GM21423 (cell line): ENCODE measurements around the gene RPL14.
"Not testable (repeated sequence)": the region's sequence is repeated elsewhere in the genome, so short reads cannot be mapped to it uniquely, and the experiment has no call there.

Source experiments
- ATAC-seq: cut with Tn5 transposase; IDR thresholded peaks from one replicate; pipeline ENCODE4 v1.9.1; 2021; ENCODE audit warnings: mild to moderate bottlenecking, moderate library complexity; ENCODE audit not compliant: unreplicated experiment

Gene RPL14

DNA sequence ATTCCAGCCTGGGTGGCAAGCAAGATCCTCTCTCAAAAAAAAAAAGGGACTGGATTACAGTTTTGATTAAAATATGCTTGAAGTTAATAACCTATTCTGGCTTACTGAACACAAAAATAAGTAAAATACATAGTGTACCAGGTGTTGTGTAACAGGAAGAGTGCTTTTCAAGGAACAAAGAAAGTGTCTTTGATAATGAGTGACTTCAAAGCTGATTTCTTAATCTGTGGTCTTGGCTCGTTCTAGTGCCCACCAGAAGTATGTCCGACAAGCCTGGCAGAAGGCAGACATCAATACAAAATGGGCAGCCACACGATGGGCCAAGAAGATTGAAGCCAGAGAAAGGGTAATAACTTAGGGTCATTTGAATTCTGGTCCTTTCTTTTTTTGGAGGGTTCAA is 4.0 kb downstream of the RPL14 start:
- no peak for ATAC-seq

DNA sequence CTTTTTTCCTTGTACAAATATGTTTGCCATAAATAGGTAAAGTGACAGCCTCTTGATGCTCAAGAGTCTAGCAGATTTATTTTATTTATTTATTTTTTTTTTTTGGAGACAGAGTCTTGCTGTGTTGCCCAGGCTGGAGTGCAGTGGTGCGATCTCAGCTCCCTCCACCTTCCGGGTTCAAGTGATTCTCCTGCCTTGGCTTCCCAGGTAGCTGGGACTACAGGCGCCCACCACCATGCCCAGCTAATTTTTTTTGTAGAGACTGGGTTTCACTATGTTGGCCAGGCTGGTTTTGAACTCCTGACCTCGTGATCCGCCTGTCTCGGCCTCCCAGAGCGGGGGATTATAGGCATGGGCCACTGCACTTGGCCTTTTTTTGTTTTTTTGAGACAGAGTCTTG is 5.7 kb downstream of the RPL14 start:
- ATAC-seq: not testable (repeated sequence)

DNA sequence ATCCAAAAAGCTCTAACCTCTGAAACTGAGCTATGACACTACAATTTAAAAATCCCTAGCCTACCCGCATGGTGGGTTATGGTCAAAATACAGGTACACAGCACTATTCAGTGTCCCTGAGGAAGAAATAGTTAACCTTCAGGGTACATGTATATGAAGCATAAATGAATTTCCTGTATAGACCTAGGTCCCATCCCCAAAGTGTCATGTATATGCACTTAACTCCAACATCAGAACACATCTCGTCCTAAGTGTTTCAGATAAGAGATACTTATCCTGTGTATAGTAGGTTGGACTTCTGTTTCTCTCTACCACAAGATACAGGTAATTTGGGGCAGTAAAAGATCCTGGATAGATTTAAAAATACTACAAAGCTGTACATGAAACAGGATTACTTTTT is 6.4 kb downstream of the RPL14 start:
- ATAC-seq: no peak

DNA sequence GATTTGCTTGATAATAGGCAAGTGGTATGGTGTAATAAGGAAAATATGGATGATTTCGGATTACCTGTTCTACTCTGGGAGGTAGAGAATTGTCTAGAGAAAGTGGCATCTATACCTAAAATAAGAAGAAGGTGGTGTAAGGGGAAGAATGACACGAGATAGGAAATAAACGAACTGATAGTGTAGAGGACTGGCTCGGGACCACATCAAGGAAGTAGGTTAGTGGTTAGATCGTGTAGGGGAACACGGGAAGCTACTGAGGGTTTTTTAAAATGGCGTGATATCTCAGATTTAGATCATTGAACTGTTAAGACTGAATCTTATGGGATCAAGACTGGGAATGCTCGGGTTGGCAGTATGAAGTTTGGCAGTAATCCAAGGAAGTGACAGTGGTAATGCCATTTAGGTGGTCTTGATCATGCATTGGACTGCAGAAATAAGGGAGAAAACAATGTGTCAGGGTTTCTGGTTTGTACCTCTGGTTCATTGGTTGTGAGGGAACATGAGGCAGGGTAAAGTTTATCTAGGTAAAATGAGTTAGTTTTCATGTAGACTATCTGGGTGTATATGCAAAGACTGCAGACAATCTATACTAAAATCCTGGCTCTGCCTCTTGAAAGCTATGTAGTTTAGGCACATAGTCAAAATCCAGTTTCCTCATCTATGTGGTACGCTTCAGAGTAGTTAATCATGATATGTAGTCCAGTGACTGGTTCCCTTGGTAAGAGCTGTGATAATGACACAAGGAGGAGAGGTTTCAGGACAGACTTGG is 7.4 kb downstream of the RPL14 start:
- ATAC-seq: no peak

DNA sequence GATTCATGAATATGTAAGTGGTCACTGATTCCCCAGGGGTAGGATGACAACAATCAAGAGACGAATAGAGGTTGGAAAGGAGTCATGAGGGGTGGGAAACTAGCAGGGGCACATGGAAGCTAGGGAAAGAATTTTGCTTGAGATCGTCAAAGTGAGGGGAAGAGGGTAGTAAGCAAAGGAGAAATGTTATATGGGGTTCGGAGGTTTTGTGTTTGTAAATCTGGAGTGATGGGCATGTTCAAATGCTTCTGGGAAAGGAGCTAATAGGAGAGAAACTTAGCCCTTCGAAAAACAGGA is 7.9 kb downstream of the RPL14 start:
- ATAC-seq: no peak

DNA sequence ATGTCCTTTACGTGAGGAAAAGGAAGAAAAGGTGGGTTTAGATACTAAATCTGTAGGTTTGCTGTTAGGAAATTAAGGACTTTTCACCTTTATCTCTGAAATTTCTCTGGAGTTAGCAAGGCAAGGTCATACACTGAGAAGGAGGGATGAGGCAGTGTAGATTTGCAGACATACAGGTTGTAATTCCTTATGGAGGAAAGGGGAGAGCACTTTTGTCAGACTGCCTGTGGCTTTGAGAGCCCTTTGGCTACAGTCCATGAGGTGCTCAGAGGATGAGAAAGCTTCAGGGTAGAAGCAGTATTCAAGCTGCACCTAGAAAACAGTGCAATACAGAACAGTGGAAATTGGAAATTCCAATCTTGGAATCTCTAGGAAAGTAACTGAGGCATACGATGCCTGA is 8.3 kb downstream of the RPL14 start:
- no peak for ATAC-seq

DNA sequence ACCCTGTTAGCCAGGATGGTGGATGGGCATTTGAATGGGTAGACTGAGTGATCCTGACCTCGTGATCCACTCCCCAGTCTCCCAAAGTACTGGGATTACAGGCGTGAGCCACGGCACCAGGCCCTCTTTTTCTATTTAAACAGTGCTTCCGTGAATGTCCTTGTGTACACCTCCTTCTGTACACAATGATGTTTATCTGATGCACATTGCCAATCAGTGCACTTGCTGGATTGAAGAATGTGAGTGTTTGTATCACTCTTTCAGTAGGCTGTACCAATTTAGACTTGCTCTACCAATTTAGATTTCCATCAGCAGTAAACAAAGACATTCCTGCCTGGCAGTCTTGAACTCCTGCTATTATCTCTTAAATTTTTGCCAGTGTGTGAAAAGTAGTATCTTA is 10.9 kb downstream of the RPL14 start:
- ATAC-seq: no peak

DNA sequence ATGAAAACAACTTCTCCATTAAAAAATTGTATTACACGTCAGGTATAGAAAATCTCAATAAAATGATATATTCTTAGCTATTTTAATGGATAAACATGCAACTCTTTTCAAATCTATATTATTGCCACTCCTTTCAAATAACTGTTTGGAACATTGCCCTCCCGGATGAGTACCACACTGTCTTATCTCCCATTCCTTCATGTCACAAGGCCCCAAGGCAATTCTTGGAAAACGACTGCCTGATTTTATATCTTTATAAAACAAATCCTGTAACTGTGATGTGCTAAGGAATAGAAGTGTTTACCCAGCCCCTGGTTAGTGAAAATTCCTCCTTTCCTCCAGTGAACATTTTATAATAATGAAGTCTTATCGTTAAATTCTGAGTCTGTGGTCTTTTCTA is 13.6 kb downstream of the RPL14 start:
- ATAC-seq: no peak

DNA sequence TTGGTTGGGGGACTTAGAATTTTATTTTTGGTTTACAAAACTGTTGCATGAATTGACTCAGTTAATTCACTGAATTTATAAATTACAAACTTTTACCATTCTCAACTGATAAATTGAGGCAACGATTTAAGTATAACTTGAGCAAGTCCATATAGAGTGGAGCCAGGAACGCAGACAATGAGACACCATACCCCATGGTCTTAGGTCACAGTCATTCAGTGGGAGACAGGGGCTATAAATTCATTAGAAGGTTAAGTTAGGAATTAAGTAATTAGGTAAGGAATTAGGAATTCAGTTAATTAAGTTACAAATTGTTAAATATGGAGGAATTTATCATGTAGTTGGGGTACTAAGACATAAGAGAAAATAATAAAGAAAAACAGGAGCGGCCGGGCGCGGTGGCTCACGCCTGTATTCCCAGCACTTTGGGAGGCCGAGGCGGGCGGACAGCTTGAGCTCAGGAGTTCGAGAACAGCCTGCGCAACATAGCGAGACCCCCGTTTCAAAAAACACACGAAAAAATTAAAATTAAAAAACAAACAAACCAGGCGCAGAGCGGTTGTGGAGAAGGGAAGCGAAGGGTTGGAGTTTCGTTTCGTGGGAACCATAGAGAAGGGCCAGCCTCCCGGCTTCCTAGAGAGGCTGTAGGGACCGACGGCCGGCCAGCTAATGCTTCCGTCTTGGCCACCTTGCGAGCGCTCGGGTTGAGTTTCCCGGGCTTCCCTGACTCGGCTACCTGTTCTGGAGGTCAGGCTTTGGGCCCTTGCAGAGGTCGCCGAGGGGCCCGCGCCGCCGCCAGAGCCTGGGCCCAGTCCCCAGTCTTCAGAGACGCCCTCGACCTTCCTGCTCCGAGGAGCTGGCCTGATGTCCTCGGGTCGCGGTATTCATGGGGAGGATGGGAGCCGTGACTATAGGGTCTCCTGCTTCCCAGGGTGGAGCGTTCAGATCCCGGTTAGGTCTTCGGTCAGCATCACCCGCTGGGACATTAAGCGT is 19.6 kb downstream of the RPL14 start, which contains the start of gene ZNF619:
Gene ZNF619 (plus strand): TSS at position 645 of the 993 bp plus-strand sequence. CDS start 858 bp downstream, outside the sequence.
- peak; percentile 86 for ATAC-seq

DNA sequence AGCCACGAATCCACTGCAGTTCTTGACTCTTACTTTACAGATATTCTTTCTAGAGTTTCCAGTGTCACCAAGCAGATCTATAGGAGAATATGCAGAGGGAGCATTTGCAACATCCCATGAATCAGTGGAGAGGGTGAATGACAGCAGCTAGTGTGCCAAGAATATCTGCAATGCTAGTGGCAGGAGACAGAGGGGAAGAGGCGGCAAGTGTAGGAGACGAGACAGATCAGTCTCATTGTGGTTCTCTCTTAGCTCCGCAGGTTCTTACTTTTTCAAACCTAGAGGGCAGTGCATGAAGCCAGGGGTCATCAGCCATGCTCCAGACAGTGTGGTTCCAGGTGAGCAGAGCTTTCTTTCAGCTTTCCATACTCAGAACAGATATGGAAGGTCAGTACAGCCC is 20.5 kb downstream of the RPL14 start:
- ATAC-seq: no peak

DNA sequence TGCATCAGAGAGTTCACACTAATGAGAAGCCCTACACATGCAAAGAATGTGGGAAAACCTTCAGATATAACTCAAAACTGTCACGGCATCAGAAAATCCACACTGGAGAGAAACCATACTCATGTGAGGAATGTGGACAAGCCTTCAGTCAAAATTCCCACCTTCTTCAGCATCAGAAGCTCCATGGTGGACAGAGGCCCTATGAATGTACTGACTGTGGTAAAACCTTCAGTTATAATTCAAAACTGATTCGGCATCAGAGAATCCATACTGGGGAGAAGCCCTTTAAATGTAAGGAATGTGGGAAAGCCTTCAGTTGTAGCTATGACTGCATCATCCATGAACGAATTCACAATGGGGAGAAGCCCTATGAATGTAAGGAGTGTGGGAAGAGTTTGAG is 30.0 kb downstream of the RPL14 start:
- no peak for ATAC-seq

DNA sequence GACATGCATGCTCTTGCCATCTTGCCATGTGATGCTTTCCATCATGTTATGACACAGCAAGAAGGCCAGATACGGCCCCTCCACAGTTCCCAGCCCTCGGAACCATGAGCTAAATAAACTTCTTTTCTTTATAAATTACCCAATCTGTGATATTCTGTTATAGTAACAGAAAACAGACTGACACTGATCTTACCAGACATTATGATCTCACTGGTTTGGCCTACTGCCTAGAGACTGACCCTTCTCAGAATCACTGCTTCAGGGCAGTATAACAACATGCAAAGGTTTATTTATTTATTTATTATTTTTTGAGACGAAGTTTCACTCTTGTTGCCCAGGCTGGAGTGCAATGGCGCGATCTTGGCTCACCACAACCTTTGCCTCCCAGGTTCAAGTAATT is 33.8 kb downstream of the RPL14 start:
- ATAC-seq: no peak

DNA sequence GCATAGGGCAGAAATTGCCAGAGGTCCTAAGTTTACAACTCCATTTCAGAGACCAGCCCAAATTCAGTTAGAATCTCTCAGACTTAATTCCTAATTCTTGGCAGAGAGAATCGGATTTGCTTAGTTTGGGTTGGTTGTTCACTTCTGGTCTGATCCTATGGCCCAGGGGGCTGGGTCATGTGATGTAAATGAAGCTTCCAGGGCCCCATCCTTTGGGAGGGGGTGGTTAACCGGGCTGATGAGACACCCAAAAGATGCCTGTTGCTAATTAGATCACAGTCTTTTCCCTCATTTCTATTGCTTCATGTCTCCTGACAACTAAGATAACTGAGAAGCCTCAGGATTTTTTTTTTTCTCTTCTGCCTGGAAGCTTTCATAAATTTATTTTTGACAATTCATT is 37.6 kb downstream of the RPL14 start:
- no peak for ATAC-seq

DNA sequence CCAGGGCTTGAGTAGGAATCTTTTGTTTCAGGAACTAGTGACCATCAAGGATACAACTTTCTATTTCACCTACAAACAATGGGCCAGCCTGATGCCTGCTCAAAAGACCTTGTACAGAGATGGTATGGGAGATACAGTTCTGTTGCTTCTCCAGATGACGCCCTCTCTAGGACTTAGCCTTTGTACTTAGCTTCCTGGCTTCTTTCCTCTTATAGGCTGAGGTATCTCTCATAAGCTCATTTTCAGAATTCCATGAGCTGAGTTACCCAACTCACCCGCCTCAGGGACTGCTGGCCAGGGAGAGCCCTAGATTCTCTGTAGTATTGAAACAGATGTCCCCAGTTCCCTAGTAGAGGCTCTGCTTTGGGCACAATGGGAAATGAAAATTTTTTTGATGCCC is 40.1 kb downstream of the RPL14 start:
- no peak for ATAC-seq

DNA sequence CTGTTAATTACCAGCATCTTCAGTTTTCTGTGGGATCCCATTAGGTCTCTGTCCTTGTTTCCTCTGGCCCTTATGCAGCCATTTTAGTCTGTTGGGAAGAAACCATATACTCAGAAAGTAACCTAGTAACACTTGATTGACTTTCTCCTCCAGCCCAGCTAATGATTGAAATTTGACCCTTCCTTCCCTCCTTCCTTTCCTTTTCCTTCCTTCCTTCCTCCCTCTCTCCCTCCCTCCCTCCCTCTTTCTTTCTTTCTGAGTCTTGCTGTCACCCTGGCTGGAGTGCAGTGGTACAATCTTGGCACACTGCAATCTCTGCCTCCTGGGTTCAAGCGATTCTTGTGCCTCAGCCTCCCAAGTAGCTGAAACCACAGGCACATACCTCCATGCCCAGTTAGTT is 42.8 kb downstream of the RPL14 start:
- no peak for ATAC-seq

DNA sequence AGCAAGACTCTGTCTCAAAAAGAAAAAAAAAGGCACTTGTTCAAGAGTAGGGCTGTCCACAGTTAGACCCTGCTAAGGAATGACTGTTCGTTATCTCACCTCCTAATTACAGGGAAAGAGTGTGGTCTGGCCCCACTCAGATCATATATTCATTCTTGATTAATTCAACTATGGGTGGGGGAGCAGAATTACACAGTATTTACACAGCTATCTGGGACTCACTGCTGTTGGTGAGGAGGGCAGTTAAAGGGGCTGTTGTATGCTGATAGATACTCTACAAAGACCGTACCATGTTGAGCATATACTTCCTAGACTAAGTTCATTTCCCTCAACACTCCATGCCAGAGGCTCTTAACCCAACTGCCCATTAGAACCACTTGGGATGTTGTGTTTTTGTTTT is 44.9 kb downstream of the RPL14 start:
- ATAC-seq: no peak

DNA sequence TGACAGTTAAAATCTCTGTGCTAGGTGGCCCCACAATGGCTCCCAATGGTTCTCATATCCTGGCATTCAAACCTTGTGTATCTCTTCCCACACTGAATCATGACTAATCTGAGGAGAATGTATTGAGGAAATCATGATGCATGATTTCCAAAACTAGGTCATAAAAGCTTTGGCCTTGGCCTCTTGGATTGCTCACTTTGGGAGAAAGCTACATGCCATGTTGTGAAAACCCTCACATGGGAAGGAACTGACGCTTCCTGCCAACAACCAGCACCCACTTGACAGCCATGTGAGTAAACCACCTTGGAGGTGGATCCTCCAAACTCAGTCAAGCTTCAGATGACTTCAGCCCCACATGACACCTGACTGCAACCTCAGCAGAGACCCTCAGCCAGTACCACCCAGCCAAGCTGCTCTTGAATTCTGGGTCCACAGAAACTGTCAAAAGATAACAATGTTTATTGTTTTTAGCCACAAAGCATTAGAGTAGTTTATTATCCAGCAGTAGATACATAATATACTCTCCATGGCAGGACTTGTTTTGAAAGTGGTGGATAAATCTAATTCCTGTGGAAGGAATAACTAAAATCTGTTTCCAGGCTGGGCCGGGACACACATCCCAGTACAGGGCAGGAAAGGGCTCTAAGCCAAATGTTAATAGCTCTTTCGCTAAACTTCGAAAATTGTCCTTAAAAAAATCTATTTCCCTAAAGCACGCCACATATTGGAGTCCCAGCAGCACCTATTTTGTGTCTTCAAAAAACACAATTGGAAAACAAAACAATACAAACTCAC is 47.7 kb downstream of the RPL14 start:
- no peak for ATAC-seq

DNA sequence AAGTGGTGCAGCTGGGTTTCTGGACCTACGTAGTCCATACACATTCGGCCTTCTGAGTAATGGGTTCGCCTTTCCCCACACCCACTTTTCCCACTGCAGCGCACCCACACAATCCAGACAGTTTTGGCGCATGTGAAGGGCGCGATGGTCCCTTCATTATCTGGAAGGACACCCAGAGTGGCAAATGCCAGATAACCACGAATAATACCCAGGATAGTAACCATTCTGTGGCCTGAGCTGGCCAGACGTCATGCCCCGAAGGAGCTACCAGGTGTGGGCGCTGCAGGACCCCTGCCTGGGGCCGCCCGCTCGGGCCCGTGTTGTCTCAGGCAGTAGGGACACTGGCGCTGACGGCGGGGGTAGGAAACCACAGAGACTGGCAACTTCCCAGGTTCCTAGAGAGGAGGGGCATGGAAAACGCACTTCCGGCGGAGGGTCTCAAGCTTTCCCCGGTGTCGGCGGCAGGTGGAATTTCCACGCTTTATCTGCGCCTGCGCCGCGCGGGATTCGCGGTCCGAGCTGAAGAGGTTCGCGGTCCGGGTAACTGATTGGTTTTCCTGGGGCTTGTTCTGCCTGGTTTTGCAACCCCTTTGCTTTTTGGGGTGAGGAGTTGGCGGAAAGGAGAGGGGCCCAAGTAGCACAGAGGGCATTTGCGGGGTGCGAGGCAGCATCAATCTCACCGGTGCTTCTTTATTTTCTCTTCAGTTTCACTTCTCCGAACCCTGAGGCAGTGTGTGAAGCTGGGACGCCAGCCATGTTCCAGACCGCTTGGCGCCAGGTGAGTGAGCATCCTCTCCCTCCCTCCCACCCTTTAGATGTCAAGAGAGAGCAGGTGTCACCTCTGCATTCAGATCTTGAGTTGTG is 48.7 kb downstream of the RPL14 start, which contains the start of gene ZNF620:
Gene ZNF620 (plus strand): TSS at position 441 of the 864 bp plus-strand sequence. CDS start 314 bp downstream, at position 755.
- peak; percentile 81 for ATAC-seq

DNA sequence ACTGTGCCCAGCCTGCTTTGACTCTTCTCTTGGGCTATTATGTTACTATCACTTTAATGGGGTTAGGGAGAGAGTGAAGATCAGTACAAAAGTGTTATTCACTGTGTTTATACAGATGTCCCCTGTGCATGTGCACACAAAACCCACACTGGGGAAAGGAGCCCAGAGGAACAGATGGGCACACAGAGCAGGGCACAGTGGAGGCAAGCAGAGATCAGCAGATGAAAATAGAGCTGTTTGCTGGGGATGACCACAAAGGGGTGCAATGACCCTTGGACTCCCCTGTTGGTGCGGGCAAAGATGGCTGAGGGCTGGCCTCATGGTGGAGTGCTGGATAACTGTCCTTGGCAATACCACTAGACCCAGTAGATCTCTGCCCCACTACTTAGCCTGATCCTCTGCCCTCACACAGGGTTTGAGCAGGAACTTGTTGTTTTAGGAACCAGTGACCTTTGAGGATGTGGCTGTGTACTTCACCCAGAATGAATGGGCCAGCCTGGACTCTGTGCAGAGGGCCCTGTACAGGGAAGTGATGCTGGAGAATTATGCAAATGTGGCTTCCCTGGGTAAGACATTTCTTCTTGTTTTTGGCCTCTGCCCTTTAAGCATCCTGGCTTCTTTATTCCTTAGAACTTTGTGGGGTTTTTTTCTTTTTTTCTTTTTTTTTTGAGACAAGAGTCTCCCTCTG is 54.0 kb downstream of the RPL14 start:
- no peak for ATAC-seq

DNA sequence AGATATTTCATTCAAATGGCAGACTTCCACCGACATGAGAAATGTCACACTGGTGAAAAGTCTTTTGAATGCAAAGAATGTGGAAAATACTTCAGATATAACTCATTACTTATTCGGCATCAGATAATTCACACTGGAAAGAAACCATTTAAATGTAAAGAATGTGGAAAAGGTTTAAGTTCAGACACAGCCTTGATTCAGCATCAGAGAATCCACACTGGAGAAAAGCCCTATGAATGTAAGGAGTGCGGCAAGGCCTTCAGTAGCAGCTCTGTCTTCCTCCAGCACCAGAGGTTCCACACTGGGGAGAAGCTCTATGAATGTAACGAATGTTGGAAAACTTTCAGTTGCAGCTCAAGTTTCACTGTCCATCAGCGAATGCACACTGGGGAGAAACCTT is 59.1 kb downstream of the RPL14 start:
- no peak for ATAC-seq
